SK-N-MC (cell line): ENCODE data around the gene GHRL.

Source experiments
- EZH2 ChIP-seq: fragments of 200-600 bp; sonication (generic); IDR thresholded peaks from one replicate; pipeline ENCODE4 v1.6.1; 2017; ENCODE audit warnings: antibody characterized with exemption
- POLR2AphosphoS5 ChIP-seq: IDR thresholded peaks from 2 replicates; pipeline ENCODE4 v1.6.1; 2012; ENCODE audit warnings: mild to moderate bottlenecking, low read depth, low read length, borderline replicate concordance

DNA sequence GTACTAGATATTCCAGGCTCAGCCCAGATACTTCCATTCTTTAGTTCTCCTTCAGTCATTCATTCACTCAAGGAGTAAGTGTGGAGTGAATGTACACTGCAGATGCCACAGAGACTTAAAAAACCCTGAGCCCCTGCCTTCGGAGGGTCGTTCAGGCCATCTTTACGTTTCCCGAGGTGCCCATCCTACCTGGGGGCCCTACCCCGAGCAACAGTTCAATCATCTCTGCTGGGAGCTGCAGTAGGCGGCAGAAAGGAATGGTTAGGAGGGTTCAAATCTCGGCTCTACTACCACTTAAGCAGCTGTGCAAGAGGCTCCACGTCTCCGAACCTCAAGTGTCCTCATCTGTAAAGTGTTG, 27.6 kb upstream of the GHRL start:
- TF ChIP-seq POLR2AphosphoS5: no peak
- TF ChIP-seq EZH2: no peak
